ENCODE data around the gene GSTP1. TPM values are rescaled to one million over a fixed set of nuclear protein-coding genes. Genes with fewer than 3 reads are reported as not detected.

GSTP1 gene
- total and polyA plus RNA-seq, 9 of the 15 experiments (the other 6 are each of a cell fraction or from before 2014, with no cell fraction given): 592 to 2,150 (median 1,204) TPM

DNA sequence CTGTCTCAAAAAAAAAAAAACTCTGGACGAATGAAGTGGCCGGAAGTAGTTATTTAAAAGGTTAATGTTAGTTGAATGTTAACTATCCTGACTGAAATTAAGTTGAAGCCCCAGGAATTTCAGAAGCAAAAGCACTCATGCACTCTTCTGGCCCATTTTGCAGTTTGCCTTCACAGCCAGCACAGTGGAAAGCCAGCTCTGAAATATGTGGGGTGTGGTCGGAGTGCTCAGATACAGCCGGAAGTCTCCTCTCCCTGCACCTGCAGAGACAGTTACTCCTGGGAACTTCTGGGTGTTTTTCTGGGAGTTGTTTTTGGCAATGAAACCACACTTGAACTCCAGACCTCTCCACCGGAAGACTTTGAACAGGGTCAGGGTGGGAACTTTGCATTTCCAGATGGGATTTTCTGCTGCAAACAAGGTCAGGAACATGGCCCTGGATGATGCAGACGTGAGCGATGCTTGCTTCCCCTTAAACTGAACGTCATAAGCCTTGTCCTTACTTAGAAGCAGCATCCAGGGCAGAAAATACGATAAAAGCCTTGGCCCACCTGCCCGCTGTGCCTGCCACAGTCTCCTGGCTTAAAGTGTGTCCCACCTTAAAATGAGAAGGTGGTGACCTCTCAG, 38.9 kb upstream of the GSTP1 start:
- ATAC-seq (0 out of 3 replicates have a peak, but pooled peaks have one; percentile 19), FAIRE-seq (no peak), DNase-seq (ENCODE audit: extremely low read depth in 1 of 4, low spot score in 3 of 4) (peak in 1 of 4 experiments; percentile 4)
- Histone ChIP-seq H3K9ac (ENCODE audit: insufficient read depth in 1 of 2, low read depth in 2 of 2, low read length in 2 of 2) (no peak overlapping the region), H3K9me3 (replicated peaks; ENCODE audit: control insufficient read depth, insufficient read depth, low read depth, low read length) (no peaks in the 10 kb centered on the region), H3K4me1 (replicated peaks in 1 of 2; ENCODE audit: control insufficient read depth in 2 of 2, insufficient read depth in 2 of 2, low read length in 2 of 2) (peaks cover 11 to 15% of the 10 kb centered on the region in 2 experiments; a peak in 4 of 5 replicates), H3K36me3 (ENCODE audit: control insufficient read depth, insufficient read depth, low read length) (no peaks in the 10 kb centered on the region), H4K20me1 (replicated peaks; ENCODE audit: control insufficient read depth, insufficient read depth, low read length) (no peaks in the 10 kb centered on the region), H3K4me2 (ENCODE audit: insufficient read depth, low read length) (no peak overlapping the region), H3K4me3 (no peak overlapping the region), H2AFZ (ENCODE audit: low read depth, low read length) (peak overlapping the region; percentile 34), H3K27ac (ENCODE audit: extremely low read depth, low read depth, low read length) (no peak overlapping the region), H3K9me1 (ENCODE audit: control insufficient read depth, insufficient read depth, low read length) (no peaks in the 10 kb centered on the region), H3K79me2 (ENCODE audit: control insufficient read depth, insufficient read depth, low read length) (no peaks in the 10 kb centered on the region), H3K27me3 (ENCODE audit: control insufficient read depth in 2 of 2, insufficient read depth in 2 of 2, low read length in 2 of 2) (no peaks in the 10 kb centered on the region)
- POLR2A ChIA-PET: interaction anchor here (0.7 to 2.7 kb wide), 5 partner anchors 9 to 117 kb away, joined by 3 to 10 read pairs (median 3); no protein-coding TSS in a partner anchor
- 50% methylated on average over 10 of the region's 10 CpGs for WGBS (ENCODE audit: insufficient coverage, low coverage, missing lambda C conversion rate)
- in situ Hi-C loops (cut with MboI): loop anchor here (25.0 kb wide), 1 partner anchor 1143 kb away; the partner anchor contains the start of gene GAL
- no peak for TF ChIP-seq HNRNPL (IDR thresholded peaks at IDR 0.05; ENCODE audit: low read depth, low read length)
- no peak for TF ChIP-seq ZNF717 (CRISPR knock-in tag; IDR thresholded peaks at IDR 0.05)
- CTCF ChIA-PET (ENCODE audit: low intra/inter-chr PET ratio): no interaction called here
- intact Hi-C loops (cut with micrococcal nuclease): no loop called here
- no TSS peak for BruUV-seq (replicated peaks)

DNA sequence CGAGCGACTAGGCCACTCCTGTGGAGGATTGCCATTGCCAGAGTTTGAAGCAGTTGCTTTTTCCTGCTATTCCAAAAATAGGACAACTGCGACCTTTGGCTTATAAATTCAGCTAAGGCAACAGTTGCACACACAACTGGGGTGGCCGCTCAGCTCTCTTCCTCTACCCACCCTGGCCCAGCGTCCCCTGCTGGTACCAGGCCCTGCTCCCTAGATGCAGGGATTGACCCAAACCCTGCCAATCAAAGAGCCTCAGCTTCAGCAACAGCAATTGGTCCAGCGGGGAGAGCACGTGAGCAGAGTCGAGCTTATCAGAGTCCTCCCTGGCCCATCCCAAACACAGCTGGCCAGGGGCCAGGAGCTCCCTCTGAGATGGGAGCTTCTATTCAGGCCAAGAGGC, 38.3 kb upstream of the GSTP1 start:
- Histone ChIP-seq H4K20me1 (replicated peaks; ENCODE audit: control insufficient read depth, insufficient read depth, low read length) (no peaks in the 10 kb centered on the region), H2AFZ (ENCODE audit: low read depth, low read length) (peak overlapping the region; percentile 34; the same call in 1 of the 2 replicates), H3K9ac (ENCODE audit: insufficient read depth in 1 of 2, low read depth in 2 of 2, low read length in 2 of 2) (no peak overlapping the region), H3K4me2 (ENCODE audit: insufficient read depth, low read length) (no peak overlapping the region; the same call in 1 of the 2 replicates), H3K36me3 (ENCODE audit: control insufficient read depth, insufficient read depth, low read length) (no peaks in the 10 kb centered on the region), H3K27me3 (ENCODE audit: control insufficient read depth in 2 of 2, insufficient read depth in 2 of 2, low read length in 2 of 2) (no peaks in the 10 kb centered on the region), H3K9me3 (replicated peaks; ENCODE audit: control insufficient read depth, insufficient read depth, low read depth, low read length) (no peaks in the 10 kb centered on the region), H3K79me2 (ENCODE audit: control insufficient read depth, insufficient read depth, low read length) (no peaks in the 10 kb centered on the region), H3K9me1 (ENCODE audit: control insufficient read depth, insufficient read depth, low read length) (no peaks in the 10 kb centered on the region), H3K27ac (ENCODE audit: extremely low read depth, low read depth, low read length) (no peak overlapping the region), H3K4me1 (replicated peaks in 1 of 2; ENCODE audit: control insufficient read depth in 2 of 2, insufficient read depth in 2 of 2, low read length in 2 of 2) (peaks cover 11 to 14% of the 10 kb centered on the region in 2 experiments; a peak in 4 of 5 replicates), H3K4me3 (no peak overlapping the region)
- no TSS peak for BruUV-seq (replicated peaks)
- intact Hi-C loops (cut with micrococcal nuclease): no loop called here
- POLR2A ChIA-PET: interaction anchor here (0.6 to 2.7 kb wide), 5 partner anchors 9 to 77 kb away, joined by 3 to 10 read pairs (median 3); no protein-coding TSS in a partner anchor
- ATAC-seq (peak; percentile 98), DNase-seq (ENCODE audit: extremely low read depth in 1 of 4, low spot score in 3 of 4) (peak; percentile 49 to 89 (median 72)), FAIRE-seq (peak; percentile 87)
- CTCF ChIA-PET (ENCODE audit: low intra/inter-chr PET ratio): no interaction called here
- in situ Hi-C loops (cut with MboI): loop anchor here (25.0 kb wide), 1 partner anchor 1142 kb away; the partner anchor contains the start of gene GAL
- 27% methylated on average over 8 of the region's 8 CpGs for WGBS (ENCODE audit: insufficient coverage, low coverage, missing lambda C conversion rate)
- TF ChIP-seq PHB (CRISPR knock-in tag; IDR thresholded peaks at IDR 0.05) (no peak), CTCFL (IDR thresholded peaks at IDR 0.05; ENCODE audit: borderline replicate concordance, insufficient read depth, low read depth, low read length, poor library complexity, severe bottlenecking) (peak; percentile 40), KDM1A (IDR thresholded peaks at IDR 0.05) (peak; percentile 30 to 40; a peak in 2 of 4 replicates), NFIC (IDR thresholded peaks at IDR 0.05) (peak; percentile 96), TCF3 (CRISPR knock-in tag; IDR thresholded peaks at IDR 0.05) (no peak), RCOR1 (IDR thresholded peaks at IDR 0.05; ENCODE audit: borderline replicate concordance in 1 of 2, low read depth in 2 of 2, low read length in 2 of 2) (peak in 1 of 2 experiments; percentile 74; a peak in 2 of 4 replicates), BHLHE40 (IDR thresholded peaks at IDR 0.05; ENCODE audit: low read length) (peak; percentile 93), HCFC1 (IDR thresholded peaks at IDR 0.05; ENCODE audit: low read depth, low read length) (no peak), MTA3 (IDR thresholded peaks at IDR 0.05; ENCODE audit: borderline replicate concordance) (no peak), MEF2D (tag; conservative IDR thresholded peaks at IDR 0.05; ENCODE audit: low read depth) (0 out of 2 replicates have a peak, but pooled peaks have one; percentile 20), RAD51 (IDR thresholded peaks at IDR 0.05; ENCODE audit: borderline replicate concordance, low read depth) (peak; percentile 87)
